Loucy (cell line): Measurements from ENCODE around the gene PNPLA2.

Experiments used
- H2AFZ ChIP-seq: fragments of 200-600 bp; sonication (generic); 2 replicates; pipeline ENCODE4 v1.6.0; 2016; ENCODE audit warnings: antibody characterized with exemption, mild to moderate bottlenecking, low read length, moderate library complexity
- H3F3A ChIP-seq: fragments of 200-600 bp; 2 replicates; pipeline ENCODE4 v1.6.0; 2016; ENCODE audit warnings: antibody characterized with exemption, low read depth, mild to moderate bottlenecking
- H3K27me3 ChIP-seq: fragments of 200-600 bp; sonication (generic); 2 replicates; pipeline ENCODE4 v1.6.1; 2014; ENCODE audit warnings: low read length, mild to moderate bottlenecking; ENCODE audit not compliant: insufficient read depth, poor library complexity, severe bottlenecking
- H3K36me3 ChIP-seq: fragments of 200-600 bp; sonication (generic); 2 replicates; pipeline ENCODE4 v1.6.1; 2016; ENCODE audit warnings: low read length; ENCODE audit not compliant: insufficient read depth
- H3K4me1 ChIP-seq: fragments of 200-600 bp; sonication (generic); 2 replicates; pipeline ENCODE4 v1.5.1; 2014; ENCODE audit warnings: low read length, mild to moderate bottlenecking; ENCODE audit not compliant: insufficient read depth, poor library complexity, severe bottlenecking
- H3K4me2 ChIP-seq: fragments of 200-600 bp; sonication (generic); 2 replicates; pipeline ENCODE4 v1.6.0; 2014; ENCODE audit warnings: antibody characterized with exemption, low read length, low read depth, mild to moderate bottlenecking; ENCODE audit not compliant: poor library complexity, severe bottlenecking
- H3K4me3 ChIP-seq: fragments of 200-600 bp; sonication (generic); 2 replicates; pipeline ENCODE4 v1.5.1; 2014; ENCODE audit warnings: low read length, mild to moderate bottlenecking, mixed read lengths; ENCODE audit not compliant: poor library complexity, severe bottlenecking
- H3K79me2 ChIP-seq: fragments of 200-600 bp; sonication (generic); 2 replicates; pipeline ENCODE4 v1.6.1; 2014; ENCODE audit warnings: low read length; ENCODE audit not compliant: insufficient read depth
- H3K9ac ChIP-seq: fragments of 200-600 bp; sonication (generic); 2 replicates; pipeline ENCODE4 v1.6.0; 2014; ENCODE audit warnings: mild to moderate bottlenecking, low read depth, low read length, moderate library complexity; ENCODE audit not compliant: poor library complexity, severe bottlenecking
- H3K9me2 ChIP-seq: fragments of 200-600 bp; sonication (generic); replicated peaks from 2 replicates; pipeline ENCODE4 v1.6.1; 2016; ENCODE audit warnings: low read depth, low read length, mixed read lengths
- H3K9me3 ChIP-seq: fragments of 200-600 bp; sonication (generic); 2 replicates; pipeline ENCODE4 v1.6.1; 2014; ENCODE audit warnings: mild to moderate bottlenecking, antibody characterized with exemption, low read length, low read depth; ENCODE audit not compliant: insufficient read depth
- H4K20me1 ChIP-seq: fragments of 200-600 bp; sonication (generic); 2 replicates; pipeline ENCODE4 v1.6.0; 2014; ENCODE audit warnings: antibody characterized with exemption, low read length, mild to moderate bottlenecking; ENCODE audit not compliant: insufficient read depth, poor library complexity, severe bottlenecking
- CTCF ChIP-seq: fragments of 200-600 bp; sonication (generic); conservative IDR thresholded peaks from 2 replicates; pipeline ENCODE4 v1.5.1; 2014; ENCODE audit warnings: mild to moderate bottlenecking, antibody characterized with exemption, low read length
- EZH2phosphoT487 ChIP-seq: fragments of 200-600 bp; IDR thresholded peaks from 2 replicates; pipeline ENCODE4 v1.6.1; 2018; ENCODE audit warnings: antibody characterized with exemption, mild to moderate bottlenecking, moderate library complexity, borderline replicate concordance

Gene PNPLA2

GRCh38 chr11:873706-874105 is 55.0 kb downstream of the PNPLA2 start:
- TF ChIP-seq EZH2phosphoT487 (no peak), CTCF (no peak)
- Histone ChIP-seq H3K9me3 (no peaks in the 10 kb centered on the region), H3F3A (no peaks in the 10 kb centered on the region), H3K27me3 (no peaks in the 10 kb centered on the region), H3K36me3 (no peaks in the 10 kb centered on the region), H3K9me2 (no peaks in the 10 kb centered on the region), H3K4me2 (no peak overlapping the region), H3K79me2 (no peaks in the 10 kb centered on the region), H2AFZ (no peak overlapping the region), H3K4me3 (no peak overlapping the region), H3K4me1 (no peaks in the 10 kb centered on the region), H4K20me1 (no peaks in the 10 kb centered on the region), H3K9ac (no peak overlapping the region)
